Chondrocyte (in vitro differentiated cells): ENCODE data around the gene CDC26. TPM values are rescaled to one million over a fixed set of nuclear protein-coding genes. Genes with fewer than 3 reads are reported as not detected.

ENCODE experiments used
- DNase-seq: peaks from one replicate; pipeline ENCODE4 v3.0.0; 2021; ENCODE audit warnings: mixed read lengths, low spot score
- H3K27ac Mint-ChIP-seq: one replicate; pipeline ENCODE4 v1.8.0; 2021; ENCODE audit warnings: mild to moderate bottlenecking, moderate library complexity, mixed read lengths; ENCODE audit not compliant: unreplicated experiment
- H3K27me3 Mint-ChIP-seq: 2 replicates; pipeline ENCODE4 v1.8.0; 2021; ENCODE audit warnings: low read depth, mixed read lengths
- H3K36me3 Mint-ChIP-seq: 2 replicates; pipeline ENCODE4 v1.8.0; 2021; ENCODE audit warnings: low read depth, mixed read lengths
- H3K4me1 Mint-ChIP-seq: 2 replicates; pipeline ENCODE4 v1.8.0; 2021; ENCODE audit warnings: low read depth, mild to moderate bottlenecking, mixed read lengths
- H3K4me3 Mint-ChIP-seq: one replicate; pipeline ENCODE4 v1.8.0; 2021; ENCODE audit warnings: mild to moderate bottlenecking, moderate library complexity, mixed read lengths; ENCODE audit not compliant: unreplicated experiment
- H3K9me3 Mint-ChIP-seq: 2 replicates; pipeline ENCODE4 v1.8.0; 2021; ENCODE audit warnings: low read depth, mixed read lengths
- CTCF ChIP-seq: fragments of 200-600 bp; sonication (generic); IDR thresholded peaks from 2 replicates; pipeline ENCODE4 v1.5.0; 2021; ENCODE audit warnings: antibody characterized with exemption, mild to moderate bottlenecking, moderate library complexity
- long read RNA-seq: library from polyadenylated mRNA; stranded (forward); transcript quantifications from one replicate; pipeline ENCODE4 v2.0.0, GENCODE V29; 2021
- total RNA-seq: library from RNA; stranded (reverse); gene quantifications from 3 replicates; pipeline ENCODE4 v1.2.1, GENCODE V29; 2021

CDC26 gene
- total RNA-seq = 18.8 to 25.4 TPM (median 20.1 TPM) in 3 replicates
- long read RNA-seq, transcript CDC26-201 (4 exons, 872 nt) = major isoform, 15 of 25 reads
- long read RNA-seq, partial matches to known transcripts = 5 of 25 reads
- long read RNA-seq, other reads (novel, unspliced or antisense) = 5 of 25 reads

DNA sequence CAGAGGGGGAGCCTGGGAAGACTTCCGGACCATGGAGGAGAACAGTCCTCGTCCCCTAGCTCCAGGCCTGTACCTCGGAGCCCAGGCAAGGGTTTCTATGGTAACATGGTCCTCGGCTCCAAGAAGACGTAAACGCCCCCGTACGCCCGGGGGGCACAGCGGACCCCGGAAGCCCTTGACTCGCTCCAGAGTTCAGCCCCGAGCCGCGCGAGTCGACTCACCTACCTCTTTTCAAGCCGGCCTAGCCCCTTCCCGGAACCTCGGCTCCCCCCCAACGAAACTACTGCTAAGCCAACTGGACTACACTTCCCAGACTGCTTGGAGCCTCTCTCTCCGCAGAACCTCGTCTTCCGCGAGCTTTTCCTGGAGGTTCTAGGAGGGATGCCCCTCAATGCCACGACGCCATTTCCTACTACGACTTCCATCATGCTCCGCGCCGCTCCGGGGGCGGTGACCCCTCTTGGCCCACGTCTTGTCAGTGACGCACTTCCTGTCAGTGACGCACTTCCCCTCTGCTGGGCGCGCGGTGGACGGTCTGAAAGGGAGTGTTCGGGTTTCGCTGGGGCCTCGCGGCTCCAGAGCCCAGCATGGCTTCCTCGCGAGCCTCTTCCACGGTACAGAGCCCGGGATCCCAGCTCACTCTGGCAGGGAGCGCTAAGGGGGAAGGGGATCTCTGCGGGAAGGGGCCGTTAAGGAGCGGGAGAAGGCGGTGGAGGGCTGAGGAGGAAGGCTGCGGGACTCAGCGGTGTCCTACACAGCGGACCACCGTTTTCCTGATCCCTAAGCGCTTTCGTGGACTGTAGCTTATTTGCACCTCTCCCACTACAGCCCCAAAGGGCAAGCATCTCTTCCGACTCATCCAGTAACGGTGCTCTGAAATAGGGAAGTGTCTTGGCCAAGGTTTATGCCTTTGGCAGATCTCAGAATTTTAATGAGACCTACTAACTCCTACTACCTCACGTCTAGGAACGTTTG lies at the start of gene CDC26, which contains the start of gene PRPF4:
TSS of gene CDC26 (minus strand) at position 416 of the 975 bp plus-strand sequence. CDS start 3,065 bp downstream, outside the sequence.
TSS of gene PRPF4 (plus strand) at position 502 of the 975 bp plus-strand sequence. CDS start at position 588, 86 bp downstream.
- H3K27me3 Mint-ChIP-seq = no peaks in the 10 kb centered on the region
- no peak for TF ChIP-seq CTCF
- H3K9me3 Mint-ChIP-seq = no peaks in the 10 kb centered on the region
- H3K27ac Mint-ChIP-seq = no peak within 1 kb of the TSS
- no peak within 1 kb of the TSS for H3K4me3 Mint-ChIP-seq
- peak; percentile 99 for DNase-seq
- H3K4me1 Mint-ChIP-seq = peaks cover 16% of the 10 kb centered on the region
- H3K36me3 Mint-ChIP-seq = peaks cover 22% of the 10 kb centered on the region

DNA sequence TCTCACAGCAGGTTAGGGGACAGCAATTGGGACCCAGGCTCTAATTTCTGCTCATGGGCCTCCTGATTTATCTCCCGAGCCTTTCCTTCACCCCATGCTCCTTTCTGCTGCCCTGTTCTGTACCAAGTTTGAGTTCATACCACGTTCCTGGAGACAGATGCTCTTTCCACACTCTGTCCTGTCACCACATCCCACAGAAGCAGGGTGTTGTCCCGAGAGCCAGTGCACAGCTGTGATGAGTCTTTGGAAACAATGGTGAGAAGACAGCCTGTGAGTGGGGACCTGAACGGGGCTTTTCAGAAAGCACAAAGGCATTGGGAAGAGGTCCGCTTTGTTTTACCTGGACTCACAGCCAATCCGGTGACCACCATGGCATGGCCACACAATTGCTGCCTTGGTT lies 47.3 kb upstream of the CDC26 start:
- Mint-ChIP-seq H3K4me3 (no peak overlapping the region), H3K4me1 (no peaks in the 10 kb centered on the region), H3K27me3 (peaks cover 2% of the 10 kb centered on the region), H3K36me3 (peaks cover 6% of the 10 kb centered on the region), H3K9me3 (no peaks in the 10 kb centered on the region), H3K27ac (no peak overlapping the region)
- no peak for TF ChIP-seq CTCF
- DNase-seq = no peak

DNA sequence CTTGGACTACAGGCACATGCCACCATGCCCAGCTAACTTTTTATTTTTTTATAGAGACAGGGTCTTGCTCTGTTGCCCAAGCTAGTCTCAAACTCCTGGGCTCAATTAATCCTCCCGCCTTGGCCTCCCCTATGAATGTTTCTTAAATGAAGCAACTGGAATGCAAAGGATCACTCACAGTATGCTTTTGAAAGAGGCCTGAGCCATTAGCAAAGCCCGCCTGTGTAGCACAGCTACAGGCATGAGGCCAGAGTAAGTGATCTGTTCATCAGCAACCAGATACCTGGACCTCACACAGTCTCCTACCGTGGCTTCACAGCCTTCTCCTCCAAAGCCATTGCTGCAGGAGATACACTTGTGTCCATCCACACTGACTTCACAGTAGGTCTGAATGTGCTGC lies 44.7 kb upstream of the CDC26 start:
- H3K27ac Mint-ChIP-seq = no peak overlapping the region

GRCh38 chr9:113319054-113319453 lies 43.7 kb upstream of the CDC26 start:
- no peaks in the 10 kb centered on the region for H3K9me3 Mint-ChIP-seq
- no peak overlapping the region for H3K4me3 Mint-ChIP-seq
- no peak for TF ChIP-seq CTCF
- H3K27me3 Mint-ChIP-seq = peaks cover 2% of the 10 kb centered on the region
- H3K4me1 Mint-ChIP-seq = peaks cover 5% of the 10 kb centered on the region
- no peak overlapping the region for H3K27ac Mint-ChIP-seq
- H3K36me3 Mint-ChIP-seq = peaks cover 6% of the 10 kb centered on the region
- no peak for DNase-seq

More for the DNA sequence above, 44.7 kb upstream of the CDC26 start:
- peaks cover 2% of the 10 kb centered on the region for H3K27me3 Mint-ChIP-seq
- TF ChIP-seq CTCF = no peak
- no peak overlapping the region for H3K4me3 Mint-ChIP-seq
- H3K36me3 Mint-ChIP-seq = peaks cover 6% of the 10 kb centered on the region
- no peak for DNase-seq
- no peaks in the 10 kb centered on the region for H3K9me3 Mint-ChIP-seq
- H3K4me1 Mint-ChIP-seq = peaks cover 5% of the 10 kb centered on the region

- TF ChIP-seq CTCF = peak; percentile 48
- Mint-ChIP-seq H3K9me3 (no peaks in the 10 kb centered on the region), H3K4me3 (no peak overlapping the region), H3K27ac (no peak overlapping the region), H3K36me3 (peaks cover 4% of the 10 kb centered on the region), H3K27me3 (peaks cover 2% of the 10 kb centered on the region), H3K4me1 (peaks cover 5% of the 10 kb centered on the region)
- no peak for DNase-seq
Measured at GRCh38 chr9:113317777-113318176, 42.4 kb upstream of the CDC26 start.
